ENCODE measurements around the gene GABARAPL1.

- TF ChIP-seq EZH2 (IDR thresholded peaks at IDR 0.05; ENCODE audit: insufficient read depth, poor library complexity, severe bottlenecking) (no peak), EZH2phosphoT487 (IDR thresholded peaks at IDR 0.05; ENCODE audit: insufficient read depth, low read depth) (no peak)
These were observed 5.5 kb upstream of the GABARAPL1 start for GRCh38 chr12:10207136-10207535.

All from GM23248 (cell line).